IMR-90 (cell line): ENCODE results near the gene IRF2. TPM values are rescaled to one million over a fixed set of nuclear protein-coding genes. Genes with fewer than 3 reads are reported as not detected.

ENCODE experiments used
- ATAC-seq: fragments of 200-7000 bp; cut with Tn5 transposase; 2 replicates; pipeline ENCODE4 v1.9.1; 2020; ENCODE audit warnings: low read depth, mild to moderate bottlenecking, moderate library complexity
- BruUV-seq: library from RNA; stranded (reverse); fragments of 400-500 nt; replicated peaks from 2 replicates; lab custom pipeline; 2021; lab: Mats Ljungman, UMichigan
- CTCF ChIA-PET: fragments of 300-600 bp; formaldehyde crosslinking; extraction: SDS; loops from one replicate; lab custom pipeline; 2021; ENCODE audit warnings: antibody characterized with exemption; lab: Yijun Ruan, JAX
- POLR2A ChIA-PET: fragments of 300-600 bp; sonication (Branson Sonifier 250); formaldehyde crosslinking; loops from one replicate; lab custom pipeline; 2022; ENCODE audit warnings: antibody characterized with exemption; ENCODE audit not compliant: unreplicated experiment; lab: Charles Lee
- DNase-seq: peaks from one replicate; pipeline ENCODE4 v3.0.0; 2013
- H2AFZ ChIP-seq: replicated peaks from 2 replicates; pipeline ENCODE3; 2013; ENCODE audit warnings: low read length, mild to moderate bottlenecking; ENCODE audit not compliant: poor library complexity
- H2AK5ac ChIP-seq: 2 replicates; pipeline ENCODE4 v1.6.1; 2013; ENCODE audit warnings: low read depth, low read length, inconsistent platforms
- H2AK9ac ChIP-seq: replicated peaks from 2 replicates; pipeline ENCODE3; 2013; ENCODE audit warnings: mild to moderate bottlenecking, low read depth, low read length, moderate library complexity; ENCODE audit not compliant: poor library complexity
- H2BK120ac ChIP-seq: 2 replicates; pipeline ENCODE4 v1.6.1; 2013; ENCODE audit warnings: low read depth, low read length, inconsistent platforms
- H2BK15ac ChIP-seq: 3 replicates; pipeline ENCODE4 v1.6.1; 2013; ENCODE audit warnings: low read depth, low read length, inconsistent platforms
- H2BK20ac ChIP-seq: 2 replicates; pipeline ENCODE4 v1.6.1; 2013; ENCODE audit warnings: low read depth, mild to moderate bottlenecking, inconsistent platforms, low read length, moderate library complexity
- H2BK5ac ChIP-seq: 2 replicates; pipeline ENCODE4 v1.6.1; 2013; ENCODE audit warnings: mild to moderate bottlenecking, low read depth, low read length, inconsistent platforms; ENCODE audit not compliant: poor library complexity, severe bottlenecking
- H3K14ac ChIP-seq: replicated peaks from 2 replicates; pipeline ENCODE4 v1.6.1; 2013; ENCODE audit warnings: low read depth, low read length, inconsistent platforms
- H3K18ac ChIP-seq: 2 replicates; pipeline ENCODE4 v1.6.1; 2013; ENCODE audit warnings: low read depth, low read length, control low read depth
- H3K23ac ChIP-seq: 2 replicates; pipeline ENCODE4 v1.6.1; 2013; ENCODE audit warnings: low read depth, low read length, inconsistent platforms
- H3K27ac ChIP-seq: 2 replicates; pipeline ENCODE4 v1.5.1; 2013; ENCODE audit warnings: mild to moderate bottlenecking, control low read depth, low read length; ENCODE audit not compliant: insufficient read depth
- H3K27me3 ChIP-seq: 2 replicates; pipeline ENCODE4 v1.6.1; 2013; ENCODE audit warnings: low read length; ENCODE audit not compliant: control insufficient read depth, insufficient read depth
- H3K36me3 ChIP-seq: 2 replicates; pipeline ENCODE4 v1.6.1; 2013; ENCODE audit warnings: low read length, mixed read lengths; ENCODE audit not compliant: control insufficient read depth, insufficient read depth
- H3K4ac ChIP-seq: 2 replicates; pipeline ENCODE4 v1.6.1; 2013; ENCODE audit warnings: low read depth, low read length, inconsistent platforms
- H3K4me1 ChIP-seq: 2 replicates; pipeline ENCODE4 v1.6.1; 2013; ENCODE audit warnings: low read length, mixed read lengths; ENCODE audit not compliant: control insufficient read depth, insufficient read depth
- H3K4me2 ChIP-seq: 2 replicates; pipeline ENCODE4 v1.6.1; 2013; ENCODE audit warnings: low read depth, mild to moderate bottlenecking, control low read depth, low read length, moderate library complexity
- H3K4me3 ChIP-seq: 2 replicates; pipeline ENCODE4 v1.5.1; 2013; ENCODE audit warnings: low read depth, mild to moderate bottlenecking, control low read depth, low read length, moderate library complexity; ENCODE audit not compliant: insufficient read depth
- H3K56ac ChIP-seq: 2 replicates; pipeline ENCODE4 v1.6.1; 2013; ENCODE audit warnings: low read length, inconsistent platforms; ENCODE audit not compliant: insufficient read depth; ENCODE audit errors: extremely low read depth
- H3K79me1 ChIP-seq, 2 experiments: 2 replicates each; pipeline ENCODE4 v1.6.1; 2013; ENCODE audit warnings: low read length in 2 of 2, inconsistent platforms in 1 of 2, low read depth in 1 of 2
- H3K9ac ChIP-seq: 2 replicates; pipeline ENCODE4 v1.6.1; 2013; ENCODE audit warnings: low read depth, low read length, control low read depth
- H3K9me1 ChIP-seq: 2 replicates; pipeline ENCODE4 v1.6.1; 2013; ENCODE audit warnings: low read length, inconsistent platforms; ENCODE audit not compliant: insufficient read depth
- H3K9me3 ChIP-seq: 2 replicates; pipeline ENCODE4 v1.6.1; 2013; ENCODE audit warnings: low read length; ENCODE audit not compliant: control insufficient read depth, insufficient read depth
- H4K20me1 ChIP-seq: 2 replicates; pipeline ENCODE4 v1.6.1; 2013; ENCODE audit warnings: low read length, inconsistent platforms; ENCODE audit not compliant: insufficient read depth
- H4K5ac ChIP-seq: 2 replicates; pipeline ENCODE4 v1.6.1; 2013; ENCODE audit warnings: mild to moderate bottlenecking, low read depth, low read length, control low read depth
- H4K8ac ChIP-seq, 2 experiments: 2 replicates each; pipeline ENCODE4 v1.6.1; 2013; ENCODE audit warnings: low read depth in 2 of 2, low read length in 2 of 2, control low read depth in 1 of 2, inconsistent platforms in 1 of 2
- H4K91ac ChIP-seq: 2 replicates; pipeline ENCODE4 v1.6.1; 2013; ENCODE audit warnings: low read depth, low read length, inconsistent platforms; ENCODE audit not compliant: insufficient read depth
- CHD1 ChIP-seq: IDR thresholded peaks from 2 replicates; pipeline ENCODE4 v1.6.1; 2012; ENCODE audit warnings: low read depth, low read length, improper control_type of control experiment
- FOS ChIP-seq: fragments of 150-350 bp; IDR thresholded peaks from 2 replicates; pipeline ENCODE4 v1.6.1; 2016; ENCODE audit warnings: low read depth, low read length
- MAFK ChIP-seq: IDR thresholded peaks from 2 replicates; pipeline ENCODE4 v1.6.1; 2012; ENCODE audit warnings: low read depth, low read length, improper control_type of control experiment
- MAZ ChIP-seq: IDR thresholded peaks from 2 replicates; pipeline ENCODE4 v1.6.1; 2012; ENCODE audit warnings: low read depth, mild to moderate bottlenecking, low read length, improper control_type of control experiment, moderate library complexity, borderline replicate concordance
- MXI1 ChIP-seq: IDR thresholded peaks from 2 replicates; pipeline ENCODE4 v1.6.1; 2012; ENCODE audit warnings: low read depth, mild to moderate bottlenecking, low read length, moderate library complexity, borderline replicate concordance
- NFE2L2 ChIP-seq: fragments of 150-350 bp; IDR thresholded peaks from 2 replicates; pipeline ENCODE4 v1.6.1; 2016; ENCODE audit warnings: low read depth, mild to moderate bottlenecking, low read length
- POLR2A ChIP-seq: IDR thresholded peaks from 2 replicates; pipeline ENCODE4 v1.6.1; 2012; ENCODE audit warnings: mild to moderate bottlenecking, low read depth, low read length
- RAD21 ChIP-seq: IDR thresholded peaks from 2 replicates; pipeline ENCODE4 v1.6.1; 2012; ENCODE audit warnings: low read length, improper control_type of control experiment
- RCOR1 ChIP-seq: IDR thresholded peaks from 2 replicates; pipeline ENCODE4 v1.6.1; 2012; ENCODE audit warnings: mild to moderate bottlenecking, low read length, improper control_type of control experiment; ENCODE audit not compliant: insufficient replicate concordance
- RFX5 ChIP-seq: IDR thresholded peaks from 2 replicates; pipeline ENCODE4 v1.8.0; 2012; ENCODE audit warnings: low read depth, mild to moderate bottlenecking, low read length, moderate library complexity
- SMC3 ChIP-seq: fragments of 150-350 bp; IDR thresholded peaks from 2 replicates; pipeline ENCODE4 v1.6.1; 2016; ENCODE audit warnings: low read depth, mild to moderate bottlenecking, antibody characterized with exemption, low read length, moderate library complexity
- WGBS, 2 experiments: methylation state at CpG; one replicate each; pipeline versions ENCODE4 v1.1.5 to v1.1.7; 2013; ENCODE audit warnings: missing lambda C conversion rate in 2 of 2; ENCODE audit not compliant: insufficient read length in 1 of 2; ENCODE audit errors: extremely low coverage in 2 of 2; 5-methylcytosine and 5-hydroxymethylcytosine counted together
- dilution Hi-C: fragments of 300-500 bp; cut with HindIII; formaldehyde crosslinking; loops from one replicate; pipeline ENCODE4 v1.14.3; 2018; ENCODE audit warnings: low sequenced_read_pairs; ENCODE audit not compliant: unreplicated experiment
- in situ Hi-C: fragments of 300-500 bp; cut with MboI; formaldehyde crosslinking; loops from 3 replicates; pipeline ENCODE4 v1.14.3; 2019; ENCODE audit warnings: low sequenced_read_pairs, inconsistent platforms, mixed read lengths
- intact Hi-C: fragments of 100-400 bp; cut with micrococcal nuclease; formaldehyde crosslinking; loops from 2 replicates; pipeline ENCODE4 v1.10.0; 2022
- polyA plus RNA-seq, 3 experiments: library from polyadenylated mRNA; depleted of rRNA; stranded (reverse); fragments of >200 nt; gene quantifications; 2 replicates each; pipeline ENCODE4 v1.2.3, GENCODE V29; 2012; ENCODE audit warnings: low replicate concordance in 1 of 3
- total RNA-seq: library from RNA; depleted of rRNA; stranded (reverse); fragments of >200 nt; gene quantifications from 2 replicates; pipeline ENCODE4 v1.2.3, GENCODE V29; 2012
- TF ChIP-seq, protein P1 (sequence below): conservative IDR thresholded peaks from 2 replicates; pipeline ENCODE4 v1.5.1; 2012; ENCODE audit warnings: mild to moderate bottlenecking, low read depth, low read length, improper control_type of control experiment
- TF ChIP-seq, protein P2 (sequence below): fragments of 150-350 bp; IDR thresholded peaks from 2 replicates; pipeline ENCODE4 v1.6.1; 2017; ENCODE audit warnings: mild to moderate bottlenecking, antibody characterized with exemption, low read length, low read depth
- TF ChIP-seq, protein P3 (sequence below): fragments of 150-350 bp; IDR thresholded peaks from 2 replicates; pipeline ENCODE4 v1.6.1; 2016; ENCODE audit warnings: low read depth, mild to moderate bottlenecking, low read length, moderate library complexity, borderline replicate concordance

Gene IRF2
- total and polyA plus RNA-seq, 2 of the 4 experiments (the other 2 are of a cell fraction), result 16.5 to 21.9 TPM

DNA sequence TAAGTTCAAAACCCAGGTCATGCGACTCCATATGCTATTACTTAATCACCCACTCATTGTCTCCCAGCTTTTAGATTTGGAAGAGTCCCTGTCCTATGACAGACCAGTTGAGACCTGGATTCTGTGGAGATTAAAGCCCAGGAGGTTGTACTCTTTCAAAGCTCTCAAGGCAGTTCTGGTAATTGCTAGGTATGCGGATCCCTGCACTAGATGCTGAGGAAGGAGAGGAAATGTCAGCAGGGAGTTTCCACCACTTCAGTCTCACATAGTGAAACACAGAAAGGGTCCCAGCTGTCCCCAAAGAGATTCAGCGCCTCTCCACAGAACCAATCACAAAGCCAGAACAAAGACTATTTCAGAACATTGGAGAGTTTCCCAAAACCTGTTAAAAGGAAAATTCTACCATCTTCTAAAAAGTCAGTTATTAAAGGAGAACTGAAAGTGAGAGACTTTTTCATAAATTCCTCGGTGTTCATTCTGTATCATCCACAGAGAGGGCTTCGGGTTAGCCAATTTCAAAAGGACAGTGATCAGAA lies 53.4 kb downstream of the IRF2 start:
- ChIA-PET CTCF (no interaction called here), POLR2A (no interaction called here)
- Histone ChIP-seq H2BK5ac (no peak overlapping the region), H2BK20ac (no peak overlapping the region), H3K4me3 (no peak overlapping the region), H2BK120ac (no peak overlapping the region), H3K9me3 (no peaks in the 10 kb centered on the region), H3K36me3 (peaks cover 27% of the 10 kb centered on the region), H2AK9ac (no peak overlapping the region), H3K27me3 (no peaks in the 10 kb centered on the region), H3K23ac (no peak overlapping the region), H3K4me2 (no peak overlapping the region), H3K9me1 (peaks cover 15% of the 10 kb centered on the region), H3K9ac (no peak overlapping the region), H4K5ac (no peak overlapping the region), H4K20me1 (peaks cover 11% of the 10 kb centered on the region), H3K79me1 (peaks cover 29 to 71% of the 10 kb centered on the region in 2 experiments), H4K91ac (no peak overlapping the region), H2AFZ (no peak overlapping the region), H4K8ac (no peak overlapping the region), H3K14ac (no peak overlapping the region), H3K18ac (no peak overlapping the region), H3K4ac (no peak overlapping the region), H2BK15ac (no peak overlapping the region), H3K56ac (no peak overlapping the region), H3K27ac (no peak overlapping the region), H2AK5ac (no peak overlapping the region), H3K4me1 (peaks cover 20% of the 10 kb centered on the region)
- dilution Hi-C loops, result no loop called here
- BruUV-seq, result no TSS peak
- TF ChIP-seq CHD1 (no peak), RFX5 (no peak), RAD21 (no peak), RCOR1 (no peak), MAZ (no peak), MAFK (no peak), FOS (no peak), NFE2L2 (no peak), POLR2A (no peak), MXI1 (no peak), SMC3 (no peak)
- TF ChIP-seq, protein P1, sequence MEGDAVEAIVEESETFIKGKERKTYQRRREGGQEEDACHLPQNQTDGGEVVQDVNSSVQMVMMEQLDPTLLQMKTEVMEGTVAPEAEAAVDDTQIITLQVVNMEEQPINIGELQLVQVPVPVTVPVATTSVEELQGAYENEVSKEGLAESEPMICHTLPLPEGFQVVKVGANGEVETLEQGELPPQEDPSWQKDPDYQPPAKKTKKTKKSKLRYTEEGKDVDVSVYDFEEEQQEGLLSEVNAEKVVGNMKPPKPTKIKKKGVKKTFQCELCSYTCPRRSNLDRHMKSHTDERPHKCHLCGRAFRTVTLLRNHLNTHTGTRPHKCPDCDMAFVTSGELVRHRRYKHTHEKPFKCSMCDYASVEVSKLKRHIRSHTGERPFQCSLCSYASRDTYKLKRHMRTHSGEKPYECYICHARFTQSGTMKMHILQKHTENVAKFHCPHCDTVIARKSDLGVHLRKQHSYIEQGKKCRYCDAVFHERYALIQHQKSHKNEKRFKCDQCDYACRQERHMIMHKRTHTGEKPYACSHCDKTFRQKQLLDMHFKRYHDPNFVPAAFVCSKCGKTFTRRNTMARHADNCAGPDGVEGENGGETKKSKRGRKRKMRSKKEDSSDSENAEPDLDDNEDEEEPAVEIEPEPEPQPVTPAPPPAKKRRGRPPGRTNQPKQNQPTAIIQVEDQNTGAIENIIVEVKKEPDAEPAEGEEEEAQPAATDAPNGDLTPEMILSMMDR, result no peak
- TF ChIP-seq, protein P2, sequence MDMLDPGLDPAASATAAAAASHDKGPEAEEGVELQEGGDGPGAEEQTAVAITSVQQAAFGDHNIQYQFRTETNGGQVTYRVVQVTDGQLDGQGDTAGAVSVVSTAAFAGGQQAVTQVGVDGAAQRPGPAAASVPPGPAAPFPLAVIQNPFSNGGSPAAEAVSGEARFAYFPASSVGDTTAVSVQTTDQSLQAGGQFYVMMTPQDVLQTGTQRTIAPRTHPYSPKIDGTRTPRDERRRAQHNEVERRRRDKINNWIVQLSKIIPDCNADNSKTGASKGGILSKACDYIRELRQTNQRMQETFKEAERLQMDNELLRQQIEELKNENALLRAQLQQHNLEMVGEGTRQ, result no peak
- TF ChIP-seq, protein P3, sequence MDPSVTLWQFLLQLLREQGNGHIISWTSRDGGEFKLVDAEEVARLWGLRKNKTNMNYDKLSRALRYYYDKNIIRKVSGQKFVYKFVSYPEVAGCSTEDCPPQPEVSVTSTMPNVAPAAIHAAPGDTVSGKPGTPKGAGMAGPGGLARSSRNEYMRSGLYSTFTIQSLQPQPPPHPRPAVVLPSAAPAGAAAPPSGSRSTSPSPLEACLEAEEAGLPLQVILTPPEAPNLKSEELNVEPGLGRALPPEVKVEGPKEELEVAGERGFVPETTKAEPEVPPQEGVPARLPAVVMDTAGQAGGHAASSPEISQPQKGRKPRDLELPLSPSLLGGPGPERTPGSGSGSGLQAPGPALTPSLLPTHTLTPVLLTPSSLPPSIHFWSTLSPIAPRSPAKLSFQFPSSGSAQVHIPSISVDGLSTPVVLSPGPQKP, result no peak
- intact Hi-C loops, result no loop called here
- ATAC-seq (no peak), DNase-seq (no peak)
- WGBS, 2 experiments, result no CpG with 5 or more reads among the region's 5 CpGs
- in situ Hi-C loops, result no loop called here
